IMR-90 (cell line): Measurements from ENCODE around the gene ZNF26. TPM values are rescaled to one million over a fixed set of nuclear protein-coding genes. Genes with fewer than 3 reads are reported as not detected.

ENCODE experiments used
- ATAC-seq: fragments of 200-7000 bp; cut with Tn5 transposase; 2 replicates; pipeline ENCODE4 v1.9.1; 2020; ENCODE audit warnings: low read depth, mild to moderate bottlenecking, moderate library complexity
- BruUV-seq: library from RNA; stranded (reverse); fragments of 400-500 nt; replicated peaks from 2 replicates; lab custom pipeline; 2021; lab: Mats Ljungman, UMichigan
- CTCF ChIA-PET: fragments of 300-600 bp; formaldehyde crosslinking; extraction: SDS; loops from one replicate; lab custom pipeline; 2021; ENCODE audit warnings: antibody characterized with exemption; lab: Yijun Ruan, JAX
- POLR2A ChIA-PET: fragments of 300-600 bp; sonication (Branson Sonifier 250); formaldehyde crosslinking; loops from one replicate; lab custom pipeline; 2022; ENCODE audit warnings: antibody characterized with exemption; ENCODE audit not compliant: unreplicated experiment; lab: Charles Lee
- DNase-seq: peaks from one replicate; pipeline ENCODE4 v3.0.0; 2013
- H2AFZ ChIP-seq: replicated peaks from 2 replicates; pipeline ENCODE3; 2013; ENCODE audit warnings: low read length, mild to moderate bottlenecking; ENCODE audit not compliant: poor library complexity
- H2AK5ac ChIP-seq: 2 replicates; pipeline ENCODE4 v1.6.1; 2013; ENCODE audit warnings: low read depth, low read length, inconsistent platforms
- H2AK9ac ChIP-seq: replicated peaks from 2 replicates; pipeline ENCODE3; 2013; ENCODE audit warnings: mild to moderate bottlenecking, low read depth, low read length, moderate library complexity; ENCODE audit not compliant: poor library complexity
- H2BK120ac ChIP-seq: 2 replicates; pipeline ENCODE4 v1.6.1; 2013; ENCODE audit warnings: low read depth, low read length, inconsistent platforms
- H2BK15ac ChIP-seq: 3 replicates; pipeline ENCODE4 v1.6.1; 2013; ENCODE audit warnings: low read depth, low read length, inconsistent platforms
- H2BK20ac ChIP-seq: 2 replicates; pipeline ENCODE4 v1.6.1; 2013; ENCODE audit warnings: low read depth, mild to moderate bottlenecking, inconsistent platforms, low read length, moderate library complexity
- H2BK5ac ChIP-seq: 2 replicates; pipeline ENCODE4 v1.6.1; 2013; ENCODE audit warnings: mild to moderate bottlenecking, low read depth, low read length, inconsistent platforms; ENCODE audit not compliant: poor library complexity, severe bottlenecking
- H3K14ac ChIP-seq: replicated peaks from 2 replicates; pipeline ENCODE4 v1.6.1; 2013; ENCODE audit warnings: low read depth, low read length, inconsistent platforms
- H3K18ac ChIP-seq: 2 replicates; pipeline ENCODE4 v1.6.1; 2013; ENCODE audit warnings: low read depth, low read length, control low read depth
- H3K23ac ChIP-seq: 2 replicates; pipeline ENCODE4 v1.6.1; 2013; ENCODE audit warnings: low read depth, low read length, inconsistent platforms
- H3K27ac ChIP-seq: 2 replicates; pipeline ENCODE4 v1.5.1; 2013; ENCODE audit warnings: mild to moderate bottlenecking, control low read depth, low read length; ENCODE audit not compliant: insufficient read depth
- H3K27me3 ChIP-seq: 2 replicates; pipeline ENCODE4 v1.6.1; 2013; ENCODE audit warnings: low read length; ENCODE audit not compliant: control insufficient read depth, insufficient read depth
- H3K36me3 ChIP-seq: 2 replicates; pipeline ENCODE4 v1.6.1; 2013; ENCODE audit warnings: low read length, mixed read lengths; ENCODE audit not compliant: control insufficient read depth, insufficient read depth
- H3K4ac ChIP-seq: 2 replicates; pipeline ENCODE4 v1.6.1; 2013; ENCODE audit warnings: low read depth, low read length, inconsistent platforms
- H3K4me1 ChIP-seq: 2 replicates; pipeline ENCODE4 v1.6.1; 2013; ENCODE audit warnings: low read length, mixed read lengths; ENCODE audit not compliant: control insufficient read depth, insufficient read depth
- H3K4me2 ChIP-seq: 2 replicates; pipeline ENCODE4 v1.6.1; 2013; ENCODE audit warnings: low read depth, mild to moderate bottlenecking, control low read depth, low read length, moderate library complexity
- H3K4me3 ChIP-seq: 2 replicates; pipeline ENCODE4 v1.5.1; 2013; ENCODE audit warnings: low read depth, mild to moderate bottlenecking, control low read depth, low read length, moderate library complexity; ENCODE audit not compliant: insufficient read depth
- H3K56ac ChIP-seq: 2 replicates; pipeline ENCODE4 v1.6.1; 2013; ENCODE audit warnings: low read length, inconsistent platforms; ENCODE audit not compliant: insufficient read depth; ENCODE audit errors: extremely low read depth
- H3K79me1 ChIP-seq, 2 experiments: 2 replicates each; pipeline ENCODE4 v1.6.1; 2013; ENCODE audit warnings: low read length in 2 of 2, inconsistent platforms in 1 of 2, low read depth in 1 of 2
- H3K9ac ChIP-seq: 2 replicates; pipeline ENCODE4 v1.6.1; 2013; ENCODE audit warnings: low read depth, low read length, control low read depth
- H3K9me1 ChIP-seq: 2 replicates; pipeline ENCODE4 v1.6.1; 2013; ENCODE audit warnings: low read length, inconsistent platforms; ENCODE audit not compliant: insufficient read depth
- H3K9me3 ChIP-seq: 2 replicates; pipeline ENCODE4 v1.6.1; 2013; ENCODE audit warnings: low read length; ENCODE audit not compliant: control insufficient read depth, insufficient read depth
- H4K20me1 ChIP-seq: 2 replicates; pipeline ENCODE4 v1.6.1; 2013; ENCODE audit warnings: low read length, inconsistent platforms; ENCODE audit not compliant: insufficient read depth
- H4K5ac ChIP-seq: 2 replicates; pipeline ENCODE4 v1.6.1; 2013; ENCODE audit warnings: mild to moderate bottlenecking, low read depth, low read length, control low read depth
- H4K8ac ChIP-seq, 2 experiments: 2 replicates each; pipeline ENCODE4 v1.6.1; 2013; ENCODE audit warnings: low read depth in 2 of 2, low read length in 2 of 2, control low read depth in 1 of 2, inconsistent platforms in 1 of 2
- H4K91ac ChIP-seq: 2 replicates; pipeline ENCODE4 v1.6.1; 2013; ENCODE audit warnings: low read depth, low read length, inconsistent platforms; ENCODE audit not compliant: insufficient read depth
- BHLHE40 ChIP-seq: fragments of 150-350 bp; IDR thresholded peaks from 2 replicates; pipeline ENCODE4 v1.6.1; 2016; ENCODE audit warnings: mild to moderate bottlenecking, low read depth, low read length
- CEBPB ChIP-seq: IDR thresholded peaks from 2 replicates; pipeline ENCODE4 v1.6.1; 2012; ENCODE audit warnings: low read depth, low read length, improper control_type of control experiment
- CHD1 ChIP-seq: IDR thresholded peaks from 2 replicates; pipeline ENCODE4 v1.6.1; 2012; ENCODE audit warnings: low read depth, low read length, improper control_type of control experiment
- ELK1 ChIP-seq: fragments of 150-350 bp; IDR thresholded peaks from 2 replicates; pipeline ENCODE4 v1.6.1; 2016; ENCODE audit warnings: low read depth, mild to moderate bottlenecking, low read length, moderate library complexity, borderline replicate concordance
- FOS ChIP-seq: fragments of 150-350 bp; IDR thresholded peaks from 2 replicates; pipeline ENCODE4 v1.6.1; 2016; ENCODE audit warnings: low read depth, low read length
- MAFK ChIP-seq: IDR thresholded peaks from 2 replicates; pipeline ENCODE4 v1.6.1; 2012; ENCODE audit warnings: low read depth, low read length, improper control_type of control experiment
- MAZ ChIP-seq: IDR thresholded peaks from 2 replicates; pipeline ENCODE4 v1.6.1; 2012; ENCODE audit warnings: low read depth, mild to moderate bottlenecking, low read length, improper control_type of control experiment, moderate library complexity, borderline replicate concordance
- MXI1 ChIP-seq: IDR thresholded peaks from 2 replicates; pipeline ENCODE4 v1.6.1; 2012; ENCODE audit warnings: low read depth, mild to moderate bottlenecking, low read length, moderate library complexity, borderline replicate concordance
- NFE2L2 ChIP-seq: fragments of 150-350 bp; IDR thresholded peaks from 2 replicates; pipeline ENCODE4 v1.6.1; 2016; ENCODE audit warnings: low read depth, mild to moderate bottlenecking, low read length
- POLR2A ChIP-seq: IDR thresholded peaks from 2 replicates; pipeline ENCODE4 v1.6.1; 2012; ENCODE audit warnings: mild to moderate bottlenecking, low read depth, low read length
- RAD21 ChIP-seq: IDR thresholded peaks from 2 replicates; pipeline ENCODE4 v1.6.1; 2012; ENCODE audit warnings: low read length, improper control_type of control experiment
- RCOR1 ChIP-seq: IDR thresholded peaks from 2 replicates; pipeline ENCODE4 v1.6.1; 2012; ENCODE audit warnings: mild to moderate bottlenecking, low read length, improper control_type of control experiment; ENCODE audit not compliant: insufficient replicate concordance
- RFX5 ChIP-seq: IDR thresholded peaks from 2 replicates; pipeline ENCODE4 v1.8.0; 2012; ENCODE audit warnings: low read depth, mild to moderate bottlenecking, low read length, moderate library complexity
- SMC3 ChIP-seq: fragments of 150-350 bp; IDR thresholded peaks from 2 replicates; pipeline ENCODE4 v1.6.1; 2016; ENCODE audit warnings: low read depth, mild to moderate bottlenecking, antibody characterized with exemption, low read length, moderate library complexity
- WGBS, 2 experiments: methylation state at CpG; one replicate each; pipeline versions ENCODE4 v1.1.5 to v1.1.7; 2013; ENCODE audit warnings: missing lambda C conversion rate in 2 of 2; ENCODE audit not compliant: insufficient read length in 1 of 2; ENCODE audit errors: extremely low coverage in 2 of 2; 5-methylcytosine and 5-hydroxymethylcytosine counted together
- dilution Hi-C: fragments of 300-500 bp; cut with HindIII; formaldehyde crosslinking; loops from one replicate; pipeline ENCODE4 v1.14.3; 2018; ENCODE audit warnings: low sequenced_read_pairs; ENCODE audit not compliant: unreplicated experiment
- in situ Hi-C: fragments of 300-500 bp; cut with MboI; formaldehyde crosslinking; loops from 3 replicates; pipeline ENCODE4 v1.14.3; 2019; ENCODE audit warnings: low sequenced_read_pairs, inconsistent platforms, mixed read lengths
- intact Hi-C: fragments of 100-400 bp; cut with micrococcal nuclease; formaldehyde crosslinking; loops from 2 replicates; pipeline ENCODE4 v1.10.0; 2022
- polyA plus RNA-seq, 3 experiments: library from polyadenylated mRNA; depleted of rRNA; stranded (reverse); fragments of >200 nt; gene quantifications; 2 replicates each; pipeline ENCODE4 v1.2.3, GENCODE V29; 2012; ENCODE audit warnings: low replicate concordance in 1 of 3
- total RNA-seq: library from RNA; depleted of rRNA; stranded (reverse); fragments of >200 nt; gene quantifications from 2 replicates; pipeline ENCODE4 v1.2.3, GENCODE V29; 2012
- TF ChIP-seq, protein P1 (sequence below): fragments of 150-350 bp; IDR thresholded peaks from 2 replicates; pipeline ENCODE4 v1.6.1; 2017; ENCODE audit warnings: mild to moderate bottlenecking, antibody characterized with exemption, low read length, low read depth
- TF ChIP-seq, protein P2 (sequence below): conservative IDR thresholded peaks from 2 replicates; pipeline ENCODE4 v1.5.1; 2012; ENCODE audit warnings: mild to moderate bottlenecking, low read depth, low read length, improper control_type of control experiment

ZNF26 gene
- total and polyA plus RNA-seq, 2 of the 4 experiments (the other 2 are of a cell fraction), result 6.3 to 11.8 TPM

DNA sequence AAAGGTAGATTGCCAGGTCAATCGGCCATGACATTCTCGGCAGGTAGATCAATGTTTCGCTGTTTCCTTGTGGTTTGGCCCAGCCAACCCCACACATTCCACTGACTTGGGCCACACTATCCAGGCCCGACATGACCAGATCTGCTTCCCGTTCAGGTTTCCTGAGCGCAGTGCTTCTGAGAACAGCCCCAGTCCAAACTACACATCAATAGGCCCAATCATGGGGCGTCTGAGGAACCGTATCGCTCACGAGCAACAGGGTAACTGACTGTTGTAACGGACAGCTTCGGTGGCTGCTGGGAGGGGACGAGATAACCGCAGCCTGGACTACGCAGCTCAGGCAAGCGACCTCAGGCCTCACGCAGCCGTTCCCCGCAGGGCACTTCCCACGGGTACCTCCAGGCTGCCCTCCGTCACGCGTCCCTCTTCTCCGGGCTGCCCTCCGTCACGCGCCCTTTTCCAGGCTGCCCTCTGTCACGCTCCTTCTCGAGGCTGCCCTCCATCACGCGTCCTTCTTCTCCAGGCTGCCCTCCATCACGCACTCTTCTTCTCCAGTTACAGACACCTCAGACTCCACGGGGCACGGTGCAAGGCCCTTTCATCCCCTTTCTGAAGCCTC, 44.7 kb upstream of the ZNF26 start:
- no peak overlapping the region for H2AK9ac ChIP-seq
- peaks cover 66% of the 10 kb centered on the region for H3K9me3 ChIP-seq
- no peak overlapping the region for H3K56ac ChIP-seq
- H3K9ac ChIP-seq, result no peak overlapping the region
- intact Hi-C loops (no loop called here), dilution Hi-C loops (no loop called here), in situ Hi-C loops (no loop called here)
- H3K4me1 ChIP-seq, result no peaks in the 10 kb centered on the region
- no peak overlapping the region for H3K4ac ChIP-seq
- H2AFZ ChIP-seq, result no peak overlapping the region
- H3K9me1 ChIP-seq, result no peaks in the 10 kb centered on the region
- H2BK120ac ChIP-seq, result no peak overlapping the region
- no peak overlapping the region for H4K91ac ChIP-seq
- H4K20me1 ChIP-seq, result no peaks in the 10 kb centered on the region
- no peak overlapping the region for H4K8ac ChIP-seq
- no peak overlapping the region for H3K4me2 ChIP-seq
- 90% methylated on average over 27 of the region's 34 CpGs; no CpG with 5 or more reads in 1 of the 2 experiments for WGBS, 2 experiments
- CTCF ChIA-PET, result no interaction called here
- no peak overlapping the region for H2BK20ac ChIP-seq
- no peak overlapping the region for H2AK5ac ChIP-seq
- no peak overlapping the region for H2BK5ac ChIP-seq
- no peak overlapping the region for H3K4me3 ChIP-seq
- no peak overlapping the region for H4K5ac ChIP-seq
- H3K23ac ChIP-seq, result no peak overlapping the region
- H3K27me3 ChIP-seq, result no peaks in the 10 kb centered on the region
- H3K14ac ChIP-seq, result no peak overlapping the region
- TF ChIP-seq NFE2L2 (no peak), RAD21 (no peak), CEBPB (no peak), SMC3 (no peak), MXI1 (no peak), MAZ (no peak), RFX5 (no peak), ELK1 (no peak), RCOR1 (no peak), MAFK (no peak), FOS (no peak), CHD1 (no peak), POLR2A (no peak), BHLHE40 (no peak)
- TF ChIP-seq, protein P1, sequence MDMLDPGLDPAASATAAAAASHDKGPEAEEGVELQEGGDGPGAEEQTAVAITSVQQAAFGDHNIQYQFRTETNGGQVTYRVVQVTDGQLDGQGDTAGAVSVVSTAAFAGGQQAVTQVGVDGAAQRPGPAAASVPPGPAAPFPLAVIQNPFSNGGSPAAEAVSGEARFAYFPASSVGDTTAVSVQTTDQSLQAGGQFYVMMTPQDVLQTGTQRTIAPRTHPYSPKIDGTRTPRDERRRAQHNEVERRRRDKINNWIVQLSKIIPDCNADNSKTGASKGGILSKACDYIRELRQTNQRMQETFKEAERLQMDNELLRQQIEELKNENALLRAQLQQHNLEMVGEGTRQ, result no peak
- TF ChIP-seq, protein P2, sequence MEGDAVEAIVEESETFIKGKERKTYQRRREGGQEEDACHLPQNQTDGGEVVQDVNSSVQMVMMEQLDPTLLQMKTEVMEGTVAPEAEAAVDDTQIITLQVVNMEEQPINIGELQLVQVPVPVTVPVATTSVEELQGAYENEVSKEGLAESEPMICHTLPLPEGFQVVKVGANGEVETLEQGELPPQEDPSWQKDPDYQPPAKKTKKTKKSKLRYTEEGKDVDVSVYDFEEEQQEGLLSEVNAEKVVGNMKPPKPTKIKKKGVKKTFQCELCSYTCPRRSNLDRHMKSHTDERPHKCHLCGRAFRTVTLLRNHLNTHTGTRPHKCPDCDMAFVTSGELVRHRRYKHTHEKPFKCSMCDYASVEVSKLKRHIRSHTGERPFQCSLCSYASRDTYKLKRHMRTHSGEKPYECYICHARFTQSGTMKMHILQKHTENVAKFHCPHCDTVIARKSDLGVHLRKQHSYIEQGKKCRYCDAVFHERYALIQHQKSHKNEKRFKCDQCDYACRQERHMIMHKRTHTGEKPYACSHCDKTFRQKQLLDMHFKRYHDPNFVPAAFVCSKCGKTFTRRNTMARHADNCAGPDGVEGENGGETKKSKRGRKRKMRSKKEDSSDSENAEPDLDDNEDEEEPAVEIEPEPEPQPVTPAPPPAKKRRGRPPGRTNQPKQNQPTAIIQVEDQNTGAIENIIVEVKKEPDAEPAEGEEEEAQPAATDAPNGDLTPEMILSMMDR, result no peak
- no peak overlapping the region for H2BK15ac ChIP-seq
- BruUV-seq, result no TSS peak
- peaks cover 53% of the 10 kb centered on the region for H3K36me3 ChIP-seq
- ATAC-seq (no peak), DNase-seq (no peak)
- POLR2A ChIA-PET, result no interaction called here
- no peak overlapping the region for H3K18ac ChIP-seq
- peaks cover 0 to 4% of the 10 kb centered on the region in 2 experiments; a peak in 2 of 4 replicates for H3K79me1 ChIP-seq
- no peak overlapping the region for H3K27ac ChIP-seq
